Measurements from ENCODE around the gene MTUS2. TPM values are rescaled to one million over a fixed set of nuclear protein-coding genes. Genes with fewer than 3 reads are reported as not detected.

MTUS2 gene
- total RNA-seq, 1 experiment from 2014 or later, result not detected

DNA sequence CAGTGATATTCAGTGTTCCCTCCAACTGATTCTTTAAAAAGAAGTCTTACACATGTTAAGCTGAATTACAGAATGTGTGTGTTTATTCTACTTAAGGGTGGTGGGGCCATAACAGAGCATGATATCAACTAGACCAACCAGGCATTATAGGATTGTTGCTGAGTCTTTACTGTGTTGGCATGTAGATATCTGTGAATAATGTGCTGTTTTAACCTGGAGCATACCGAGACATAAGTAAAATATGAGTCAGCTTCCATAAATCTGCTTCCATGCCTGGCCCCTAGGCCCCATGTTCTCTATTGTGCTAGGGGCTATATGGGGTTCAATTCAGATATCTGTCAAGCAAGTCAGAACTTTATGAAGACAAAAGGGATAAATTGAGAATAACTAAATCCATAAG is 295.7 kb downstream of the MTUS2 start:
- Histone ChIP-seq H2AFZ (ENCODE audit: low read length) (no peak overlapping the region), H3K4me3 (ENCODE audit: low read length) (no peak overlapping the region), H3K4me1 (ENCODE audit: insufficient read depth, low read length) (no peaks in the 10 kb centered on the region), H3K9me3 (ENCODE audit: low read length) (no peaks in the 10 kb centered on the region), H4K20me1 (ENCODE audit: low read length) (no peaks in the 10 kb centered on the region), H3K36me3 (ENCODE audit: low read depth, low read length) (no peaks in the 10 kb centered on the region), H3F3A (ENCODE audit: low read length, unreplicated experiment) (no peaks in the 10 kb centered on the region), H3K4me2 (ENCODE audit: low read length) (no peak overlapping the region), H3K9ac (ENCODE audit: low read length) (no peak overlapping the region), H3K27ac (ENCODE audit: low read length) (no peak overlapping the region), H3K79me2 (ENCODE audit: low read length) (no peaks in the 10 kb centered on the region), H3K27me3 (ENCODE audit: low read length) (peaks cover 3% of the 10 kb centered on the region; the same call in 1 of the 2 replicates), H3K9me2 (replicated peaks; ENCODE audit: low read length) (no peaks in the 10 kb centered on the region)
- DNase-seq (no peak), ATAC-seq (no peak)
- TF ChIP-seq EZH2phosphoT487 (IDR thresholded peaks at IDR 0.05; ENCODE audit: borderline replicate concordance, low read length), result no peak
- TF ChIP-seq CTCF (conservative IDR thresholded peaks at IDR 0.05; ENCODE audit: low read depth, low read length), result no peak
- no peak for TF ChIP-seq EZH2 (IDR thresholded peaks at IDR 0.05; ENCODE audit: low read length, unreplicated experiment)
- POLR2A ChIA-PET (ENCODE audit: unreplicated experiment), result no interaction called here
- no TSS peak for BruUV-seq (replicated peaks)
- intact Hi-C loops (cut with micrococcal nuclease), result no loop called here
- CTCF ChIA-PET, result no interaction called here

GRCh38 chr13:29117663-29118062 is 297.5 kb downstream of the MTUS2 start:
- Histone ChIP-seq H3K36me3 (ENCODE audit: low read depth, low read length) (no peaks in the 10 kb centered on the region), H3K27me3 (ENCODE audit: low read length) (peaks cover 3% of the 10 kb centered on the region; the same call in 1 of the 2 replicates), H3K79me2 (ENCODE audit: low read length) (no peaks in the 10 kb centered on the region), H3K27ac (ENCODE audit: low read length) (no peak overlapping the region), H3K9ac (ENCODE audit: low read length) (no peak overlapping the region), H4K20me1 (ENCODE audit: low read length) (no peaks in the 10 kb centered on the region), H2AFZ (ENCODE audit: low read length) (no peak overlapping the region), H3K9me3 (ENCODE audit: low read length) (no peaks in the 10 kb centered on the region), H3F3A (ENCODE audit: low read length, unreplicated experiment) (no peaks in the 10 kb centered on the region), H3K4me3 (ENCODE audit: low read length) (no peak overlapping the region), H3K9me2 (replicated peaks; ENCODE audit: low read length) (no peaks in the 10 kb centered on the region), H3K4me2 (ENCODE audit: low read length) (no peak overlapping the region), H3K4me1 (ENCODE audit: insufficient read depth, low read length) (no peaks in the 10 kb centered on the region)
- BruUV-seq (replicated peaks), result no TSS peak
- CTCF ChIA-PET, result no interaction called here
- ATAC-seq (no peak), DNase-seq (no peak)
- TF ChIP-seq CTCF (conservative IDR thresholded peaks at IDR 0.05; ENCODE audit: low read depth, low read length) (no peak), EZH2phosphoT487 (IDR thresholded peaks at IDR 0.05; ENCODE audit: borderline replicate concordance, low read length) (no peak), EZH2 (IDR thresholded peaks at IDR 0.05; ENCODE audit: low read length, unreplicated experiment) (no peak)
- POLR2A ChIA-PET (ENCODE audit: unreplicated experiment), result no interaction called here
- intact Hi-C loops (cut with micrococcal nuclease), result no loop called here

- no peaks in the 10 kb centered on the region for H4K20me1 ChIP-seq (ENCODE audit: low read length)
- no peaks in the 10 kb centered on the region for H3K4me1 ChIP-seq (ENCODE audit: insufficient read depth, low read length)
- POLR2A ChIA-PET (ENCODE audit: unreplicated experiment), result no interaction called here
- CTCF ChIA-PET, result no interaction called here
- no peak for DNase-seq
- H3K4me3 ChIP-seq (ENCODE audit: low read length), result no peak overlapping the region
- ATAC-seq, result no peak
- no peaks in the 10 kb centered on the region for H3K9me3 ChIP-seq (ENCODE audit: low read length)
- no peaks in the 10 kb centered on the region for H3K79me2 ChIP-seq (ENCODE audit: low read length)
- intact Hi-C loops (cut with micrococcal nuclease), result no loop called here
- H3K4me2 ChIP-seq (ENCODE audit: low read length), result no peak overlapping the region
- BruUV-seq (replicated peaks), result no TSS peak
- no peak for TF ChIP-seq EZH2 (IDR thresholded peaks at IDR 0.05; ENCODE audit: low read length, unreplicated experiment)
- no peak for TF ChIP-seq CTCF (conservative IDR thresholded peaks at IDR 0.05; ENCODE audit: low read depth, low read length)
- no peaks in the 10 kb centered on the region for H3K36me3 ChIP-seq (ENCODE audit: low read depth, low read length)
- H3F3A ChIP-seq (ENCODE audit: low read length, unreplicated experiment), result no peaks in the 10 kb centered on the region
- no peak overlapping the region for H3K9ac ChIP-seq (ENCODE audit: low read length)
- H3K27ac ChIP-seq (ENCODE audit: low read length), result no peak overlapping the region
- H3K9me2 ChIP-seq (replicated peaks; ENCODE audit: low read length), result no peaks in the 10 kb centered on the region
- no peak overlapping the region for H2AFZ ChIP-seq (ENCODE audit: low read length)
- peaks cover 3% of the 10 kb centered on the region; the same call in 1 of the 2 replicates for H3K27me3 ChIP-seq (ENCODE audit: low read length)
Measured at GRCh38 chr13:29118471-29118870, 298.3 kb downstream of the MTUS2 start.
